Measurements from ENCODE around the gene SLC15A3. TPM values are rescaled to one million over a fixed set of nuclear protein-coding genes. Genes with fewer than 3 reads are reported as not detected.

Gene SLC15A3
- total RNA-seq, 4 donors from 2014 or later: 3.7 to 61.9 (median 8.8) TPM

DNA sequence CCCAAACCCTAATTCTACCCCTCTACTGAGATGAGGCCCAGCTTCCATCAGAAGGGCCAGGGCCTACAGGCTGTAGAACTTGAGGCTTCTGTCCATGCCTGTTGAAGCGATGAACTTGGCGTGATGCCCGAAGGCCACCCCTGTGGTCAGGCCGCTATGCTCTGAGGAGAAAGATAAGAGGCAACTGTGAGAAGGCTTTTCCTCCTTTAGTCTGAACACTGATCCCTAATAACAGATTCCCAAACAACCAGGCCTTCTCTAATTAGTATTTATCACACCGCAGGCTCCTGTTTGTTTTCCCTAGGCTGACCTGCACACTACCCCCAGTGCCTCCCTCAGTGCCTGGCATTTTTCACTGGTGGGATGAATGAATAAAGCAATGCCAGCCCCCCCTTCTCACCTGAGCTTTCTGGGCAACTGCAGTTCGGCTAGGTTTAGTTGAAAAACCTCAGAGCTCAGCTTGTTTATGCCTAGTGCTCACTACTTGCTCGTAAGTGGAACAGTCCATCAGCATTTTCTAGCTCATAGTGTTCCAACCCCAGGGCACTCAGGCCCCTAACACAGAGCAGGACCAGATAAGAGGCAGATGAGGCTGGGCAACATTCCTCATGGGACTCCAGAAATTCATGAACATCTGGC lies 60.8 kb downstream of the SLC15A3 start:
- peaks cover 0 to 52% (median 0%) of the 10 kb centered on the region in 3 donors for H3K36me3 ChIP-seq
- no peaks in the 10 kb centered on the region for H3K9me3 ChIP-seq
- H3K4me3 ChIP-seq: no peak overlapping the region
- DNase-seq: peak in 1 of 3 donors; percentile 45
- H3K27ac ChIP-seq: no peak overlapping the region
- no peaks in the 10 kb centered on the region for H3K4me1 ChIP-seq
- no peak for TF ChIP-seq POLR2A (IDR thresholded peaks at IDR 0.05)
- TF ChIP-seq, protein P1, sequence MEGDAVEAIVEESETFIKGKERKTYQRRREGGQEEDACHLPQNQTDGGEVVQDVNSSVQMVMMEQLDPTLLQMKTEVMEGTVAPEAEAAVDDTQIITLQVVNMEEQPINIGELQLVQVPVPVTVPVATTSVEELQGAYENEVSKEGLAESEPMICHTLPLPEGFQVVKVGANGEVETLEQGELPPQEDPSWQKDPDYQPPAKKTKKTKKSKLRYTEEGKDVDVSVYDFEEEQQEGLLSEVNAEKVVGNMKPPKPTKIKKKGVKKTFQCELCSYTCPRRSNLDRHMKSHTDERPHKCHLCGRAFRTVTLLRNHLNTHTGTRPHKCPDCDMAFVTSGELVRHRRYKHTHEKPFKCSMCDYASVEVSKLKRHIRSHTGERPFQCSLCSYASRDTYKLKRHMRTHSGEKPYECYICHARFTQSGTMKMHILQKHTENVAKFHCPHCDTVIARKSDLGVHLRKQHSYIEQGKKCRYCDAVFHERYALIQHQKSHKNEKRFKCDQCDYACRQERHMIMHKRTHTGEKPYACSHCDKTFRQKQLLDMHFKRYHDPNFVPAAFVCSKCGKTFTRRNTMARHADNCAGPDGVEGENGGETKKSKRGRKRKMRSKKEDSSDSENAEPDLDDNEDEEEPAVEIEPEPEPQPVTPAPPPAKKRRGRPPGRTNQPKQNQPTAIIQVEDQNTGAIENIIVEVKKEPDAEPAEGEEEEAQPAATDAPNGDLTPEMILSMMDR (IDR thresholded peaks at IDR 0.05): no peak
- no peaks in the 10 kb centered on the region for H3K27me3 ChIP-seq

DNA sequence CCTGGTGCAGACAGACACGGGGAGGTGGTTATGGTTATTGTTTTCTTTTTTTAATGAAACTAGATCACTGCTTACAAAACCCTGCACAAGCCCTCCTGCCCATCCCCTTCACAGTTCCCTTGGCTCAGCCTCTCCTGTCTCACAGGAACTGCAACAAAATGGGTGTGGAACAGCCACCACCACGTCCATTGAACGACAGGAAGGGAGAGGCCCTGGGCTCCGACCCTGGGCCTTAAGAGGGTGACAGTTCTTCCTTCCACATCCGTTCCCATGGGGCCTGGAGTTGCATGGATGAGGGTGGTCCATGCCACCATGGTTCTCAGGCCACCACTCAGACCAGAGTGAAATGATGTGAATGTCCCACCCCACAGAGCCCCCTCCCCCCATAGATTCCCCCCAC lies 61.3 kb downstream of the SLC15A3 start:
- H3K27me3 ChIP-seq: no peaks in the 10 kb centered on the region
- no peak overlapping the region for H3K4me3 ChIP-seq
- TF ChIP-seq, protein P1 (IDR thresholded peaks at IDR 0.05): no peak
- no peaks in the 10 kb centered on the region for H3K9me3 ChIP-seq
- no peaks in the 10 kb centered on the region for H3K4me1 ChIP-seq
- DNase-seq: peak in 1 of 3 donors; percentile 40
- peaks cover 0 to 47% (median 0%) of the 10 kb centered on the region in 3 donors for H3K36me3 ChIP-seq
- H3K27ac ChIP-seq: no peak overlapping the region

DNA sequence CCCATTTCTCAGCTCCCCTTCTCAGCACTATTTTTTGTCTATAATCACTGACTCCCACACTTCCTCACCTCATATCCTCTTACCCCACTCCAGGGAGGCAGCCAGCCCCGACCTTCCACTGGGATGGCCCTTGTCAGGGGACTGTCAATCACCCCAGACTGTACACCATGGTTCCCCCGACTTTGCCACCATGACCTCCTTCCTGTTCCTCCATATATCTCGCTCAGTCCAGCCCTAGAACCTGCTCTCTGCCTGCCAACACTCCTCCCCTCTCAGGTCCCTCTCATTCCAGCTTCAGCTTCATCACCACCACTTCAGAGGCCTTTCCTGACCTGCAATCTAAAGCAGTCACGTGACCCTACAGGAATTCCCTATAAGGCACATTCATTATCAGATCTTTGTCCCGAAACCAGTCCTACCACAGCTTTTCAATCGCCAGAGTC lies 62.1 kb downstream of the SLC15A3 start:
- no peak overlapping the region for H3K4me3 ChIP-seq
- H3K27ac ChIP-seq: no peak overlapping the region
- H3K9me3 ChIP-seq: no peaks in the 10 kb centered on the region
- DNase-seq: peak in 1 of 3 donors; percentile 35
- TF ChIP-seq, protein P1 (IDR thresholded peaks at IDR 0.05): no peak
- TF ChIP-seq POLR2A (IDR thresholded peaks at IDR 0.05): no peak
- H3K4me1 ChIP-seq: no peaks in the 10 kb centered on the region
- H3K27me3 ChIP-seq: no peaks in the 10 kb centered on the region
- peaks cover 0 to 39% (median 0%) of the 10 kb centered on the region in 3 donors for H3K36me3 ChIP-seq

GRCh38 chr11:60887556-60887955 lies 64.4 kb downstream of the SLC15A3 start:
- TF ChIP-seq, protein P1 (IDR thresholded peaks at IDR 0.05): peak in 4 of 6 experiments; percentile 35 to 83 (median 80)
- no peak for TF ChIP-seq POLR2A (IDR thresholded peaks at IDR 0.05)
- Histone ChIP-seq H3K27ac (no peak overlapping the region), H3K36me3 (peaks cover 0 to 17% (median 0%) of the 10 kb centered on the region in 3 donors), H3K4me3 (no peak overlapping the region), H3K9me3 (no peaks in the 10 kb centered on the region), H3K27me3 (no peaks in the 10 kb centered on the region), H3K4me1 (no peaks in the 10 kb centered on the region)
- DNase-seq: peak in 2 of 3 donors; percentile 68 to 79

Small RNA genes within 50 kb of the gene (small RNA-seq; reads per million reads assigned to genes)
- 0 reads per million in 2 donors for gene RNU6-933P

Other genes with a start within 250 kb of the SLC15A3 start
- gene MS4A18, start 227.5 kb downstream of the SLC15A3 start, total RNA-seq: 1 to 10 TPM in 1 of 4 donors, not detected in 3; 2.4 TPM
- 1 to 10 TPM in 1 of 4 donors, under 1 TPM in 1, not detected in 2; 0.54 to 1.6 TPM for gene MS4A15, start 195.3 kb downstream of the SLC15A3 start, total RNA-seq
- gene MS4A10, start 166.8 kb downstream of the SLC15A3 start, total RNA-seq: 100 to 1,000 TPM in 3 of 4 donors, 1 to 10 TPM in 1; 5.0 to 338 (median 221) TPM
- gene CCDC86, start 110.1 kb downstream of the SLC15A3 start, total RNA-seq: 10 to 100 TPM in 2 of 4 donors, 1 to 10 TPM in 2; 8.7 to 33.0 (median 12.4) TPM
- gene PTGDR2, start 96.2 kb downstream of the SLC15A3 start, total RNA-seq: 10 to 100 TPM in 1 of 4 donors, 1 to 10 TPM in 3; 1.5 to 18.2 (median 2.6) TPM
- 1 to 10 TPM in 1 of 4 donors, not detected in 3; 2.1 TPM for gene ZP1, start 84.6 kb downstream of the SLC15A3 start, total RNA-seq
- 10 to 100 TPM; 36.1 to 53.4 (median 46.5) TPM for gene PRPF19, start 45.6 kb downstream of the SLC15A3 start, total RNA-seq
- 10 to 100 TPM; 26.3 to 40.5 (median 36.6) TPM for gene TMEM109, start 38.0 kb downstream of the SLC15A3 start, total RNA-seq
- 10 to 100 TPM in 1 of 4 donors, 1 to 10 TPM in 3; 1.6 to 28.9 (median 4.0) TPM for gene TMEM132A, start 27.7 kb downstream of the SLC15A3 start, total RNA-seq
- 10 to 100 TPM in 1 of 4 donors, 1 to 10 TPM in 3; 3.3 to 15.7 (median 4.7) TPM for gene CD6, start 19.5 kb upstream of the SLC15A3 start, total RNA-seq
- 1 to 10 TPM; 1.5 to 8.3 (median 3.7) TPM for gene CD5, start 150.3 kb upstream of the SLC15A3 start, total RNA-seq
- gene VPS37C, start 209.2 kb upstream of the SLC15A3 start, total RNA-seq: 10 to 100 TPM; 28.9 to 56.9 (median 40.3) TPM